BLaER1 (cell line): ENCODE data around the gene TEAD1.

Source experiments
- H3K27ac ChIP-seq: shearing (Covaris generic); formaldehyde crosslinking; 2 replicates; pipeline ENCODE4 v1.8.1; 2022
- H3K27me3 ChIP-seq: shearing (Covaris generic); formaldehyde crosslinking; 2 replicates; pipeline ENCODE4 v1.8.1; 2022
- H3K36me3 ChIP-seq: shearing (Covaris generic); formaldehyde crosslinking; 2 replicates; pipeline ENCODE4 v1.8.1; 2022
- H3K4me1 ChIP-seq: shearing (Covaris generic); formaldehyde crosslinking; 2 replicates; pipeline ENCODE4 v1.8.1; 2022
- H3K4me2 ChIP-seq: shearing (Covaris generic); formaldehyde crosslinking; 2 replicates; pipeline ENCODE4 v1.8.1; 2022
- H3K4me3 ChIP-seq: shearing (Covaris generic); formaldehyde crosslinking; 2 replicates; pipeline ENCODE4 v1.8.1; 2022
- H3K9ac ChIP-seq: shearing (Covaris generic); formaldehyde crosslinking; 2 replicates; pipeline ENCODE4 v1.8.1; 2022
- H3K9me3 ChIP-seq: shearing (Covaris generic); formaldehyde crosslinking; 2 replicates; pipeline ENCODE4 v1.8.1; 2022
- H4K20me1 ChIP-seq: shearing (Covaris generic); formaldehyde crosslinking; 2 replicates; pipeline ENCODE4 v1.8.1; 2022
- Cebpa-rat ChIP-seq: shearing (Covaris generic); IDR thresholded peaks from 2 replicates; pipeline ENCODE4 v1.8.1; 2022

The TEAD1 gene

GRCh38 chr11:12728417-12728816 lies 54.2 kb downstream of the TEAD1 start:
- H3K4me1 ChIP-seq: peaks cover 22% of the 10 kb centered on the region
- no peaks in the 10 kb centered on the region for H3K9me3 ChIP-seq
- H3K36me3 ChIP-seq: no peaks in the 10 kb centered on the region
- no peaks in the 10 kb centered on the region for H3K27me3 ChIP-seq
- H3K4me2 ChIP-seq: no peak overlapping the region
- H3K9ac ChIP-seq: no peak overlapping the region
- no peak for TF ChIP-seq Cebpa-rat
- H3K4me3 ChIP-seq: no peak overlapping the region
- H3K27ac ChIP-seq: no peak overlapping the region
- H4K20me1 ChIP-seq: no peaks in the 10 kb centered on the region

DNA sequence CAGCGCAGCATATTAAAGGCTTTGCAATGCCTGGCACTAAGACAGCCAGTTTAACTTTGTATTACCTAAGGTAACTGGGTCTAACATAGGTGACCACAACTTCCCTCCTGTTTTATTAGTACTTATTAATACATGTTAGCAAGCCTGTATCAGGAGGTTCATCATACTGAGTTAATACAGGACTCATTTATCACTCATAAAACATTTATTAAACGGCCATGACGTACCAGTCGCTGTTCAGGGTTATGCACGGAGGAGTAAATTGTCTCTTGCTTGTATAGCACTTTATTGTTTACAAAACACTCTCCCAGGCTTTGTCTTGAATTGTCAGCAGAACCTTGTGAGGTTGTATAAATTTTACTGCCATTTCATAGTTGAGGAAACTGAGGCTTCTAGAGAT lies 55.7 kb downstream of the TEAD1 start:
- no peak overlapping the region for H3K9ac ChIP-seq
- no peak overlapping the region for H3K27ac ChIP-seq
- H3K4me2 ChIP-seq: no peak overlapping the region
- no peak for TF ChIP-seq Cebpa-rat
- H3K36me3 ChIP-seq: no peaks in the 10 kb centered on the region
- H4K20me1 ChIP-seq: no peaks in the 10 kb centered on the region
- no peaks in the 10 kb centered on the region for H3K9me3 ChIP-seq
- H3K4me3 ChIP-seq: no peak overlapping the region
- H3K27me3 ChIP-seq: no peaks in the 10 kb centered on the region
- peaks cover 13% of the 10 kb centered on the region for H3K4me1 ChIP-seq

GRCh38 chr11:12731841-12732336 lies 57.7 kb downstream of the TEAD1 start:
- Histone ChIP-seq H3K4me3 (no peak overlapping the region), H3K9me3 (no peaks in the 10 kb centered on the region), H4K20me1 (no peaks in the 10 kb centered on the region), H3K27ac (no peak overlapping the region), H3K9ac (no peak overlapping the region), H3K36me3 (no peaks in the 10 kb centered on the region), H3K27me3 (no peaks in the 10 kb centered on the region), H3K4me1 (no peaks in the 10 kb centered on the region), H3K4me2 (no peak overlapping the region)
- no peak for TF ChIP-seq Cebpa-rat

DNA sequence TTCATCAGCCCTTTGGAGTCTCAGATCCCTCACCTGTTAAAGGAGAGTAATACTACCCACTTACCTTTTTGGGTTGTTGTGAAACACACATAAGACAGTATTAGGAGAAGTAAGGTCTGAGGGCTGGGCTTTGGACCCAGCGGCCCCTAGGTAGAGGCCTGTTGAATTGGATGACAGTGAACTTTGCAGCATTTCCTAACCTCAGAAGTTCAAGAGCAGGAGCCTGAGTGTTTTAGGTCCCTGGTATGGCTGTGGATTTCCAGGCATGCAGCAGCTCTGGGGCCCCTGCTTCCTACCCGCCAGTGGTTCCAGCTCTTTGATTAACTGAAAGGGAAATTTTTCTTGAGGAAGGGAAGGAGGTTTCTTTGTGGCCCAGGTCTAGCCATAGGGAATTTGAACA lies 58.9 kb downstream of the TEAD1 start:
- H3K9me3 ChIP-seq: no peaks in the 10 kb centered on the region
- TF ChIP-seq Cebpa-rat: no peak
- H3K4me1 ChIP-seq: no peaks in the 10 kb centered on the region
- H3K27me3 ChIP-seq: no peaks in the 10 kb centered on the region
- no peak overlapping the region for H3K4me3 ChIP-seq
- no peak overlapping the region for H3K9ac ChIP-seq
- H3K36me3 ChIP-seq: no peaks in the 10 kb centered on the region
- H3K4me2 ChIP-seq: no peak overlapping the region
- H4K20me1 ChIP-seq: no peaks in the 10 kb centered on the region
- no peak overlapping the region for H3K27ac ChIP-seq

DNA sequence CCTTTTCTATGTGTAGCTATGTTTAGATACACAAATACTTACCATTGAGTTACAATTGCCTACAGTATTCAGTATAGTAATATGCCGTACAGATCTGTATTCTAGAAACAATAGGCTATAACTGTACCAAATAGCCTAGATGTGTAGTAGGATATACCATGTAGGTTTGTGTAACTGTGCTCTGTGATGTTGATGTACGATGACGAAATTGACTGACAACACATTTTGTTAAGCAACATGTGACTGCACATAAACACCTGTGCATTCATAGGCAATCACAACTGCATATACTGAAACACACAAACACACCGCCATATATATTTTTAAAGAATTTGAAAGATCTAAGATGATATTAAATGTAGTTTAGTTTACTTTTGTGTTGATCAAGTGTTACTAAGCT lies 60.4 kb downstream of the TEAD1 start:
- Histone ChIP-seq H3K36me3 (no peaks in the 10 kb centered on the region), H3K9ac (no peak overlapping the region), H3K4me1 (no peaks in the 10 kb centered on the region), H4K20me1 (no peaks in the 10 kb centered on the region), H3K27me3 (no peaks in the 10 kb centered on the region), H3K27ac (no peak overlapping the region), H3K4me3 (no peak overlapping the region), H3K9me3 (no peaks in the 10 kb centered on the region), H3K4me2 (no peak overlapping the region)
- no peak for TF ChIP-seq Cebpa-rat

GRCh38 chr11:12735262-12735661 lies 61.0 kb downstream of the TEAD1 start:
- no peaks in the 10 kb centered on the region for H3K36me3 ChIP-seq
- H3K4me2 ChIP-seq: no peak overlapping the region
- H3K4me1 ChIP-seq: no peaks in the 10 kb centered on the region
- H3K9me3 ChIP-seq: no peaks in the 10 kb centered on the region
- H3K27me3 ChIP-seq: no peaks in the 10 kb centered on the region
- H3K9ac ChIP-seq: no peak overlapping the region
- TF ChIP-seq Cebpa-rat: no peak
- no peaks in the 10 kb centered on the region for H4K20me1 ChIP-seq
- H3K4me3 ChIP-seq: no peak overlapping the region
- H3K27ac ChIP-seq: no peak overlapping the region

- H3K4me1 ChIP-seq: no peaks in the 10 kb centered on the region
These were observed 62.8 kb downstream of the TEAD1 start for GRCh38 chr11:12737024-12737423.

GRCh38 chr11:12741671-12742216 lies 67.5 kb downstream of the TEAD1 start:
- Histone ChIP-seq H3K9me3 (no peaks in the 10 kb centered on the region), H3K4me3 (no peak overlapping the region), H3K4me1 (peaks cover 3% of the 10 kb centered on the region; the same call in 1 of the 2 replicates), H3K9ac (no peak overlapping the region), H4K20me1 (no peaks in the 10 kb centered on the region), H3K4me2 (no peak overlapping the region), H3K36me3 (no peaks in the 10 kb centered on the region), H3K27me3 (no peaks in the 10 kb centered on the region), H3K27ac (no peak overlapping the region)
- no peak for TF ChIP-seq Cebpa-rat

More at GRCh38 chr11:12737024-12737423, 62.8 kb downstream of the TEAD1 start:
- Histone ChIP-seq H3K27ac (no peak overlapping the region), H3K9me3 (no peaks in the 10 kb centered on the region), H4K20me1 (no peaks in the 10 kb centered on the region), H3K9ac (no peak overlapping the region), H3K4me3 (no peak overlapping the region), H3K27me3 (no peaks in the 10 kb centered on the region), H3K36me3 (no peaks in the 10 kb centered on the region), H3K4me2 (no peak overlapping the region)
- no peak for TF ChIP-seq Cebpa-rat

- H3K9ac ChIP-seq: no peak overlapping the region
- no peak overlapping the region for H3K4me3 ChIP-seq
- no peak overlapping the region for H3K4me2 ChIP-seq
- no peaks in the 10 kb centered on the region for H3K36me3 ChIP-seq
- no peaks in the 10 kb centered on the region for H4K20me1 ChIP-seq
- no peaks in the 10 kb centered on the region for H3K27me3 ChIP-seq
- H3K9me3 ChIP-seq: no peaks in the 10 kb centered on the region
- H3K27ac ChIP-seq: no peak overlapping the region
- TF ChIP-seq Cebpa-rat: no peak
- H3K4me1 ChIP-seq: peaks cover 6% of the 10 kb centered on the region; the same call in 1 of the 2 replicates
These were observed 69.7 kb downstream of the TEAD1 start for GRCh38 chr11:12743834-12744449.

DNA sequence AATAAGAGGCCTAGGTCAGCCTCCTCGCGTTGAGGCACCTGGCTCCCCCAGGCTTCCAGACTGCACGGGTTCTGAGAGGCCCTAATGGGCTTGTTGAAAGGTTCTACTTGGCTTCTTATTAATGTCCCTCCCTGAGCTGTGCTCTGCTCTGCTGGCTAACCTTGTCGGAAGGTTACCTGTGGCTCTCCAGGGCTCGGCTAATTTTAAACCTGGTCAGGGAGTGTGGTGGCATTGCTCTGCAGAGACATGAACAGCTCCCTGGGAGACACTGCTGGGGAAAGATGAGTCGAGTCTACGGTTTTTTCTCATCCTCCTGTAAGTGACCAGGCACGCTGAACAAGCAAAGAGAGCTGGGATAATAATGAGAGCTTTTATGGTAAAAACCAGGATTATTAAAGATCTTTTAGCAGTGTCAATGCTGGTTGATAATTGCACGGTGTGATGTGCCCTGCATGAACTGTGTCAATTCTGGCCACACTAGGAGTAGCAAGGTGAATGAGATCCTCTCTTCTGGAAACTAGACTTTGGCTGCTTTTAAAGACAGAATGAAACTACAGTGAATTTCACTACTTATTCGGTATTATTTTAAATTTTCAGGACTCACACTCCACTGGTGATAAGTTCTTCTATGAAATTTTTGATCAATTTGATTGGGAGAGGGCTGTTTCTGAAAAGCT lies 70.7 kb downstream of the TEAD1 start:
- no peaks in the 10 kb centered on the region for H3K36me3 ChIP-seq
- no peak overlapping the region for H3K4me2 ChIP-seq
- H4K20me1 ChIP-seq: no peaks in the 10 kb centered on the region
- peaks cover 6% of the 10 kb centered on the region; the same call in 1 of the 2 replicates for H3K4me1 ChIP-seq
- H3K9me3 ChIP-seq: no peaks in the 10 kb centered on the region
- no peak for TF ChIP-seq Cebpa-rat
- no peak overlapping the region for H3K9ac ChIP-seq
- H3K27me3 ChIP-seq: no peaks in the 10 kb centered on the region
- H3K4me3 ChIP-seq: no peak overlapping the region
- no peak overlapping the region for H3K27ac ChIP-seq
